PFSK-1 (cell line): Measurements from ENCODE around the gene THY1.

Experiments
- FOXP2 ChIP-seq: optimal IDR thresholded peaks from 2 replicates; pipeline ENCODE3; 2011; ENCODE audit warnings: borderline replicate concordance, control low read depth, inconsistent platforms; ENCODE audit not compliant: insufficient read depth; ENCODE audit errors: extremely low read length, extremely low read depth
- POLR2AphosphoS5 ChIP-seq: IDR thresholded peaks from 2 replicates; pipeline ENCODE4 v1.6.1; 2012; ENCODE audit warnings: low read depth, mild to moderate bottlenecking, control low read depth, low read length, moderate library complexity
- SIN3A ChIP-seq: IDR thresholded peaks from 2 replicates; pipeline ENCODE4 v1.6.1; 2012; ENCODE audit warnings: mild to moderate bottlenecking, low read length, moderate library complexity, borderline replicate concordance; ENCODE audit not compliant: insufficient read depth
- TAF1 ChIP-seq: IDR thresholded peaks from 2 replicates; pipeline ENCODE4 v1.6.1; 2012; ENCODE audit warnings: low read length, control low read depth, borderline replicate concordance; ENCODE audit not compliant: insufficient read depth
- TF ChIP-seq, protein P1 (sequence below), 2 experiments: IDR thresholded peaks; 2 replicates each; pipeline versions ENCODE4 v1.6.1 to v1.8.0; 2011 to 2012; ENCODE audit warnings: low read depth in 2 of 2, low read length in 2 of 2, control low read depth in 1 of 2, inconsistent platforms in 1 of 2, mild to moderate bottlenecking in 1 of 2, moderate library complexity in 1 of 2; ENCODE audit not compliant: insufficient read depth in 1 of 2

The THY1 gene

DNA sequence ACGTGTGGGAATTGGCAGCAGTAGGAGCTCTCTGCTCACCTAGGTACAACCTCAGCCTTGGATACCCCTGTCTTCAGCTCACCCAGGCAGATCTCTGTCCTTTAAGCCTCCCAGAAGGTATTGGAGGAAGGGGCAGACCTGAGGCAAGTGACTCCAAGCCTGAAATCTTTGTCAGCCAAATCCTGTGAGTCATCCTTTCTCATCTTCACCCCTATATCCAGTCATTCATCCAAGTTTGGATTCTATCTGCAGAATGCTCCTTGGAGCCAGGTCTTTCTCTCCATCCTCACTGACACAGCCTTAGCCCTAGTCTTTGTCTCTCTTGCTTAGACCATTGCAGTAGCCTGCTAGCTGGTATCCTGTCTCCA is 10.4 kb upstream of the THY1 start:
- TF ChIP-seq SIN3A: no peak
- TF ChIP-seq FOXP2: no peak
- TF ChIP-seq, protein P1, sequence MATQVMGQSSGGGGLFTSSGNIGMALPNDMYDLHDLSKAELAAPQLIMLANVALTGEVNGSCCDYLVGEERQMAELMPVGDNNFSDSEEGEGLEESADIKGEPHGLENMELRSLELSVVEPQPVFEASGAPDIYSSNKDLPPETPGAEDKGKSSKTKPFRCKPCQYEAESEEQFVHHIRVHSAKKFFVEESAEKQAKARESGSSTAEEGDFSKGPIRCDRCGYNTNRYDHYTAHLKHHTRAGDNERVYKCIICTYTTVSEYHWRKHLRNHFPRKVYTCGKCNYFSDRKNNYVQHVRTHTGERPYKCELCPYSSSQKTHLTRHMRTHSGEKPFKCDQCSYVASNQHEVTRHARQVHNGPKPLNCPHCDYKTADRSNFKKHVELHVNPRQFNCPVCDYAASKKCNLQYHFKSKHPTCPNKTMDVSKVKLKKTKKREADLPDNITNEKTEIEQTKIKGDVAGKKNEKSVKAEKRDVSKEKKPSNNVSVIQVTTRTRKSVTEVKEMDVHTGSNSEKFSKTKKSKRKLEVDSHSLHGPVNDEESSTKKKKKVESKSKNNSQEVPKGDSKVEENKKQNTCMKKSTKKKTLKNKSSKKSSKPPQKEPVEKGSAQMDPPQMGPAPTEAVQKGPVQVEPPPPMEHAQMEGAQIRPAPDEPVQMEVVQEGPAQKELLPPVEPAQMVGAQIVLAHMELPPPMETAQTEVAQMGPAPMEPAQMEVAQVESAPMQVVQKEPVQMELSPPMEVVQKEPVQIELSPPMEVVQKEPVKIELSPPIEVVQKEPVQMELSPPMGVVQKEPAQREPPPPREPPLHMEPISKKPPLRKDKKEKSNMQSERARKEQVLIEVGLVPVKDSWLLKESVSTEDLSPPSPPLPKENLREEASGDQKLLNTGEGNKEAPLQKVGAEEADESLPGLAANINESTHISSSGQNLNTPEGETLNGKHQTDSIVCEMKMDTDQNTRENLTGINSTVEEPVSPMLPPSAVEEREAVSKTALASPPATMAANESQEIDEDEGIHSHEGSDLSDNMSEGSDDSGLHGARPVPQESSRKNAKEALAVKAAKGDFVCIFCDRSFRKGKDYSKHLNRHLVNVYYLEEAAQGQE (IDR thresholded peaks at IDR 0.05; ENCODE audit: insufficient read depth in 1 of 2, low read depth in 2 of 2, low read length in 2 of 2): no peak
- no peak for TF ChIP-seq TAF1
- TF ChIP-seq POLR2AphosphoS5: no peak

DNA sequence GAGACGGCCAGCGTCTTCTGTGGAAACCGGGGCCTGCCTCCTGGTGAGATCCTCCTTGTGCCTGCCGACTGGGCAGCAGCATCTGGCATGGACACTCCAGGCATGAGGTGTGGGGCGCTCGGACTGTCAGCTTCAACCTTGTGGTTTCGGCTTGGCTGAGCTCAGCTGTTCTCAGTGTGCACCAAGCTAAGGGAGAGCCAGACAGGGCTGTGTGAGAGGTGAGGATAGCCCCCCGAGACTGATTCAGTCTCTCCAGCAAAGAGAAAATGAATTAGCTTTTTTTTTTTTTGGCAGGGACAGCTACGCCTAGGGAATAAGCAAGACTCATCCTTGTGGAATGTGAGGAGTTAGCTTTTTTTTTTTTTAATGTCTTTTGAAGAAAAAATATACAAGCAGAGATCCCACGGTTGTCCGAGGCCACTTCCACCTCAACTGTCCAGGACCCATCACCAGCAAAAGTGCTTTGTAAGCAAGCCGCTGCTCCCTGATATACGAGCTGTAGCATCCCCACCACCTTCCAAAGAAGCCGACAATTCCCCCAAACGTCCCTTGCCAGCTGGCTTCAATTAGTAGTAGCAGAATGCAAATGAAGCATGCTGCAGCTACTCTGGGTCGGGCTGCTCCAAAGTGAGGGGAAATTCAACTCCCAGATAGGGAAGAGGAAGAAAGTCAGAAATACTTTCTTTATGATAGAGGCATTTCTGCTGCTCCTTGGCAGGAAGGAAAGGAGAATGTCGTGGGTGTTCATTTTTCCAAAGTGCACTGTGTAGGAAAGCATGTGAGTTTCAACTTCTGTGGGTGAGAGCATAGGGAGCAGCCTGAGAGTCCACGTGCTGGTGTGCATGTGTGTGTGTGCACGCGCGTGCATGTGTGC is 9.7 kb upstream of the THY1 start:
- TF ChIP-seq SIN3A (no peak), POLR2AphosphoS5 (no peak), FOXP2 (no peak), TAF1 (no peak)
- TF ChIP-seq, protein P1 (IDR thresholded peaks at IDR 0.05; ENCODE audit: insufficient read depth in 1 of 2, low read depth in 2 of 2, low read length in 2 of 2): no peak

GRCh38 chr11:119431523-119431922 is 8.6 kb upstream of the THY1 start:
- TF ChIP-seq, protein P1 (IDR thresholded peaks at IDR 0.05; ENCODE audit: insufficient read depth in 1 of 2, low read depth in 2 of 2, low read length in 2 of 2): no peak
- no peak for TF ChIP-seq TAF1
- no peak for TF ChIP-seq FOXP2
- no peak for TF ChIP-seq POLR2AphosphoS5
- no peak for TF ChIP-seq SIN3A

DNA sequence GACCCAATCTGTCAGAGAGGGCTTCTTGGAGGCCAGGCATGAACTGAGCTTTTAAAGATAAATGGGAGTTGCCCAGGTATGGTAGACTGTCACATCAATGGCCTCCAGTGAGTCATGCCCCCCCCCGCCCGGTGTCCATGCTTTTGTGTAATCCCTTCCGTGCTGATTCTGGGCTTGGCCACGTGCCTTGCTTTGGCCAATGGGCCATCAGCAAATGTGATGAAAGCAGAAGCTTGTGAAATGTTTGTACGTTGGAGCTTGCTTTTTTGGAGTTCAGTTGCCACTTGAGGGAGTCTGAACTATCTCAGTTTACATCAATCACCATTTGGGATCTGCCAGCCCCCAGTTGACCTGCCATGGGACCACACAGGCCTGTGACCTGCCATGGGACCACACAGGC is 4.3 kb upstream of the THY1 start:
- TF ChIP-seq, protein P1 (IDR thresholded peaks at IDR 0.05; ENCODE audit: insufficient read depth in 1 of 2, low read depth in 2 of 2, low read length in 2 of 2): no peak
- TF ChIP-seq FOXP2 (no peak), POLR2AphosphoS5 (no peak), SIN3A (no peak), TAF1 (no peak)
